K562 (cell line): Measurements from ENCODE around the gene DDIT3. TPM values are rescaled to one million over a fixed set of nuclear protein-coding genes. Genes with fewer than 3 reads are reported as not detected.

ENCODE experiments used
- ATAC-seq: fragments of 200-7000 bp; cut with Tn5 transposase; 3 replicates; pipeline ENCODE4 v1.9.1; 2020; ENCODE audit warnings: moderate library complexity
- BruUV-seq: library from RNA; stranded (reverse); fragments of 400-500 nt; replicated peaks from 2 replicates; lab custom pipeline; 2021; lab: Mats Ljungman, UMichigan
- CTCF ChIA-PET: fragments of 300-600 bp; formaldehyde crosslinking; extraction: SDS; loops from one replicate; lab custom pipeline; 2021; ENCODE audit warnings: low intra/inter-chr PET ratio; lab: Yijun Ruan, JAX
- POLR2A ChIA-PET: fragments of 300-600, 350-650 bp; sonication (Branson Sonifier 250); formaldehyde crosslinking; extraction: SDS; loops from one replicate; lab custom pipeline; 2021; ENCODE audit warnings: antibody characterized with exemption, inconsistent platforms; lab: Yijun Ruan, JAX
- DNase-seq, 4 experiments: peaks; one replicate each; pipeline versions ENCODE4 v3.0.0 to v3.0.0-alpha.2; 2011 to 2018; ENCODE audit warnings: low spot score in 3 of 4, mixed read lengths in 3 of 4; ENCODE audit errors: extremely low read depth in 1 of 4
- FAIRE-seq: peaks from 2 replicates; lab custom pipeline; 2011; peaks lifted over from hg19 to GRCh38; lab: Jason Lieb, UNC
- H2AFZ ChIP-seq: 2 replicates; pipeline ENCODE4 v1.6.0; 2011; ENCODE audit warnings: low read depth, low read length, control low read depth, inconsistent platforms
- H3K27ac ChIP-seq: fragments of 200-600 bp; 3 replicates; pipeline ENCODE4 v1.8.0; 2011; ENCODE audit warnings: low read depth, mild to moderate bottlenecking, control low read depth, inconsistent platforms, low read length, moderate library complexity, mixed read lengths; ENCODE audit errors: extremely low read depth
- H3K27me3 ChIP-seq, 2 experiments: fragments of 300-600 bp in 1 of 2; 2 replicates in 1 of 2; 3 replicates in 1 of 2; pipeline versions ENCODE4 v1.6.0 to v1.8.0; 2011; ENCODE audit warnings: inconsistent platforms in 2 of 2, low read length in 2 of 2, mild to moderate bottlenecking in 1 of 2, mixed read lengths in 1 of 2, moderate library complexity in 1 of 2; ENCODE audit not compliant: control insufficient read depth in 2 of 2, insufficient read depth in 2 of 2
- H3K36me3 ChIP-seq: fragments of 300-600 bp; 3 replicates; pipeline ENCODE4 v1.8.0; 2011; ENCODE audit warnings: mild to moderate bottlenecking, low read length, inconsistent platforms; ENCODE audit not compliant: control insufficient read depth, insufficient read depth
- H3K4me1 ChIP-seq, 2 experiments: fragments of 200-600 bp in 1 of 2; replicated peaks in 1 of 2; 2 replicates in 1 of 2; 3 replicates in 1 of 2; pipeline versions ENCODE4 v1.5.1 to v1.8.0; 2011; ENCODE audit warnings: inconsistent platforms in 2 of 2, low read length in 2 of 2, mild to moderate bottlenecking in 1 of 2, mixed read lengths in 1 of 2, moderate library complexity in 1 of 2; ENCODE audit not compliant: control insufficient read depth in 2 of 2, insufficient read depth in 2 of 2
- H3K4me2 ChIP-seq: 2 replicates; pipeline ENCODE4 v1.6.1; 2011; ENCODE audit warnings: low read length, control low read depth, inconsistent platforms, mixed read lengths; ENCODE audit not compliant: insufficient read depth
- H3K4me3 ChIP-seq: fragments of 200-600 bp; sonication (generic), shearing (Covaris generic); 2 replicates; pipeline ENCODE4 v1.5.1; 2016; ENCODE audit warnings: control low read depth, inconsistent platforms
- H3K79me2 ChIP-seq: fragments of 200-600 bp; 3 replicates; pipeline ENCODE4 v1.8.0; 2011; ENCODE audit warnings: low read length, inconsistent platforms; ENCODE audit not compliant: control insufficient read depth, insufficient read depth
- H3K9ac ChIP-seq, 2 experiments: 2 replicates each; pipeline versions ENCODE4 v1.6.0 to v1.6.1; 2011; ENCODE audit warnings: low read depth in 2 of 2, low read length in 2 of 2, control low read depth in 1 of 2, inconsistent platforms in 1 of 2, mild to moderate bottlenecking in 1 of 2, mixed read lengths in 1 of 2; ENCODE audit not compliant: insufficient read depth in 1 of 2
- H3K9me1 ChIP-seq: one replicate; pipeline ENCODE4 v1.6.0; 2011; ENCODE audit warnings: inconsistent platforms, mild to moderate bottlenecking, low read length, moderate library complexity; ENCODE audit not compliant: control insufficient read depth, insufficient read depth
- H3K9me3 ChIP-seq: replicated peaks from 2 replicates; pipeline ENCODE4 v1.5.1; 2011; ENCODE audit warnings: low read depth, low read length, inconsistent platforms; ENCODE audit not compliant: control insufficient read depth, insufficient read depth
- H4K20me1 ChIP-seq: replicated peaks from 2 replicates; pipeline ENCODE4 v1.6.1; 2011; ENCODE audit warnings: low read length, inconsistent platforms, mixed read lengths; ENCODE audit not compliant: control insufficient read depth, insufficient read depth
- ARID2 ChIP-seq: fragments of 450-650 bp; IDR thresholded peaks from 2 replicates; pipeline ENCODE4 v1.6.1; 2017; ENCODE audit warnings: antibody characterized with exemption, mild to moderate bottlenecking
- BRCA1 ChIP-seq, 2 experiments: fragments of 450-650 bp in 1 of 2; sonication (generic) in 1 of 2; formaldehyde crosslinking in 1 of 2; IDR thresholded peaks; 2 replicates each; pipeline versions ENCODE4 v1.5.0 to v1.6.1; 2017 to 2020; ENCODE audit warnings: mild to moderate bottlenecking in 1 of 2, missing genetic modification reagents in 1 of 2
- CBX5 ChIP-seq: IDR thresholded peaks from 2 replicates; pipeline ENCODE4 v1.6.1; 2014; ENCODE audit warnings: low read depth, borderline replicate concordance
- CREB3L1 ChIP-seq: fragments of 450-650 bp; IDR thresholded peaks from 2 replicates; pipeline ENCODE4 v1.6.1; 2014; ENCODE audit warnings: low read depth, mild to moderate bottlenecking, moderate library complexity, borderline replicate concordance
- ETV5 ChIP-seq: sonication (generic); formaldehyde crosslinking; IDR thresholded peaks from 2 replicates; pipeline ENCODE4 v1.4.0; 2020; ENCODE audit warnings: low read depth, mild to moderate bottlenecking, missing genetic modification reagents
- ETV6 ChIP-seq, 3 experiments: fragments of 150-350 bp in 1 of 3; sonication (generic) in 1 of 3; formaldehyde crosslinking in 1 of 3; IDR thresholded peaks; 2 replicates each; pipeline versions ENCODE4 v1.6.1 to v1.8.0; 2014 to 2022; ENCODE audit warnings: borderline replicate concordance in 2 of 3, low read depth in 2 of 3, antibody characterized with exemption in 1 of 3, low read length in 1 of 3, mild to moderate bottlenecking in 1 of 3, missing genetic modification reagents in 1 of 3
- GABPB1 ChIP-seq: sonication (generic); formaldehyde crosslinking; IDR thresholded peaks from 2 replicates; pipeline ENCODE4 v1.8.0; 2022; ENCODE audit warnings: mild to moderate bottlenecking, missing genetic modification reagents
- HDAC1 ChIP-seq, 2 experiments: fragments of 450-650 bp; IDR thresholded peaks; 2 replicates each; pipeline ENCODE4 v1.6.1; 2016 to 2017; ENCODE audit warnings: inconsistent platforms in 1 of 2, mild to moderate bottlenecking in 1 of 2, moderate library complexity in 1 of 2
- HMBOX1 ChIP-seq: sonication (generic); IDR thresholded peaks from 2 replicates; pipeline ENCODE4 v1.6.1; 2016
- HMG20B ChIP-seq: fragments of 250-450 bp; sonication (Bioruptor Pico); IDR thresholded peaks from 2 replicates; pipeline ENCODE4 v1.5.0; 2021; ENCODE audit warnings: mild to moderate bottlenecking
- JUN ChIP-seq, 2 experiments: sonication (generic) in 1 of 2; formaldehyde crosslinking in 1 of 2; IDR thresholded peaks; 2 replicates each; pipeline versions ENCODE4 v1.6.1 to v1.8.0; 2012 to 2022; ENCODE audit warnings: borderline replicate concordance in 2 of 2, mild to moderate bottlenecking in 2 of 2, improper control_type of control experiment in 1 of 2, low read depth in 1 of 2, low read length in 1 of 2, missing genetic modification reagents in 1 of 2
- NFRKB ChIP-seq: fragments of 450-650 bp; IDR thresholded peaks from 2 replicates; pipeline ENCODE4 v1.6.1; 2016; ENCODE audit warnings: low read depth
- SMAD1 ChIP-seq: fragments of 150-350 bp; IDR thresholded peaks from 2 replicates; pipeline ENCODE4 v1.6.1; 2014; ENCODE audit warnings: low read length, low read depth; ENCODE audit not compliant: partially characterized antibody
- ZNF639 ChIP-seq, 2 experiments: fragments of 200-800 bp in 1 of 2; sonication (Bioruptor generic) in 1 of 2; sonication (generic) in 1 of 2; formaldehyde crosslinking in 1 of 2; IDR thresholded peaks in 1 of 2; conservative IDR thresholded peaks in 1 of 2; 2 replicates each; pipeline versions ENCODE4 v1.5.0 to v1.6.1; 2016 to 2020; ENCODE audit warnings: missing compliant biosample characterization in 1 of 2, missing genetic modification characterization in 1 of 2, missing genetic modification reagents in 1 of 2
- ZNF830 ChIP-seq: fragments of 250-450 bp; sonication (Bioruptor Pico); IDR thresholded peaks from 2 replicates; pipeline ENCODE4 v1.5.0; 2021; ENCODE audit warnings: mild to moderate bottlenecking
- WGBS: fragments of 100-300 bp; shearing (Covaris generic); methylation state at CpG from one replicate; pipeline ENCODE4 v1.1.6; 2016; ENCODE audit warnings: low coverage, mixed read lengths; ENCODE audit not compliant: insufficient coverage; ENCODE audit errors: missing lambda C conversion rate; 5-methylcytosine and 5-hydroxymethylcytosine counted together
- in situ Hi-C: fragments of 300-500 bp; cut with MboI; formaldehyde crosslinking; loops from 4 replicates; pipeline ENCODE4 v1.15.0; 2018; ENCODE audit warnings: inconsistent platforms, mixed read lengths
- intact Hi-C: fragments of 100-400 bp; cut with micrococcal nuclease; formaldehyde crosslinking; loops from 2 replicates; pipeline ENCODE4 v1.14.2; 2022
- polyA plus RNA-seq, 8 experiments: library from polyadenylated mRNA; depleted of rRNA in 4 of 8; stranded (reverse) in 5 of 8; unstranded in 3 of 8; fragments of >200 nt; fragmentation: Nextera tagmentation in 2 of 8; fragmentation: Illumina TruSeq in 1 of 8; extraction: Ambion mirVana in 2 of 8; extraction: Trizol in 1 of 8; gene quantifications; 2 replicates each; pipeline versions ENCODE4 v1.2.1 to v1.2.3, GENCODE V29; 2011 to 2014; ENCODE audit warnings: inconsistent platforms in 1 of 8, missing spikeins in 1 of 8
- total RNA-seq, 7 experiments: library from RNA; depleted of rRNA in 6 of 7; stranded (reverse); fragments of >200 nt in 6 of 7; fragmentation: Illumina TruSeq in 2 of 7; extraction: Trizol in 2 of 7; gene quantifications; 2 replicates each; pipeline versions ENCODE4 v1.2.1 to v1.2.3, GENCODE V29; 2011 to 2021; ENCODE audit warnings: low replicate concordance in 1 of 7

DDIT3 gene
- total and polyA plus RNA-seq, 9 of the 15 experiments (the other 6 are each of a cell fraction or from before 2014, with no cell fraction given): 59.1 to 272 (median 89.9) TPM

GRCh38 chr12:57546438-57547287 is 26.3 kb upstream of the DDIT3 start, which contains the start of gene DCTN2:
TSS of gene DCTN2 (minus strand) at chr12:57547192. CDS start at chr12:57547063, 129 bp downstream.
- FAIRE-seq (peak; percentile 97), ATAC-seq (peak; percentile 87), DNase-seq (peak; percentile 93 to 98 (median 95))
- Histone ChIP-seq H3K4me3 (peak within 1 kb of the TSS; percentile 93), H4K20me1 (no peaks in the 10 kb centered on the region), H3K9me1 (no peaks in the 10 kb centered on the region), H2AFZ (peak within 1 kb of the TSS; percentile 85), H3K27me3 (no peaks in the 10 kb centered on the region), H3K27ac (peak within 1 kb of the TSS; percentile 84), H3K36me3 (peaks cover 40% of the 10 kb centered on the region), H3K9me3 (no peaks in the 10 kb centered on the region), H3K4me1 (peaks cover 37 to 49% of the 10 kb centered on the region in 2 experiments), H3K9ac (peak within 1 kb of the TSS; percentile 94 to 98), H3K79me2 (peaks cover 56% of the 10 kb centered on the region), H3K4me2 (peak within 1 kb of the TSS; percentile 97)
- ChIA-PET CTCF (no interaction called here), POLR2A (interaction anchor here (0.6 to 4.4 kb wide), 22 partner anchors 8 to 1637 kb away, joined by 3 to 53 read pairs (median 4); partner anchors contain the start of gene DDIT3)
- no TSS peak for BruUV-seq
- intact Hi-C loops (loop anchor here (1.0 kb wide), 1 partner anchor 24 kb away; the partner anchor contains the start of gene MBD6), in situ Hi-C loops (no loop called here)
- WGBS: 2% methylated on average over 47 of the region's 56 CpGs
- TF ChIP-seq GABPB1 (peak; percentile 49; the same call in 1 of the 2 replicates), ETV5 (0 out of 2 replicates have a peak, but pooled peaks have one; percentile 49), NFRKB (peak; percentile 42; the same call in 1 of the 2 replicates), SMAD1 (peak; percentile 15), HDAC1 (IDR thresholded peaks at IDR 0.05) (no peak), JUN (IDR thresholded peaks at IDR 0.05; ENCODE audit: borderline replicate concordance, low read depth, low read length) (no peak), JUN (CRISPR knock-in tag; IDR thresholded peaks at IDR 0.05; ENCODE audit: borderline replicate concordance) (peak; percentile 21; the same call in 1 of the 2 replicates), ETV6 (IDR thresholded peaks at IDR 0.05; ENCODE audit: borderline replicate concordance in 1 of 2, low read depth in 2 of 2, low read length in 1 of 2) (no peak), ETV6 (CRISPR knock-in tag; IDR thresholded peaks at IDR 0.05; ENCODE audit: borderline replicate concordance) (0 out of 2 replicates have a peak, but pooled peaks have one; percentile 33), ZNF830 (CRISPR knock-in tag) (no peak), ZNF639 (CRISPR knock-in tag; conservative IDR thresholded peaks at IDR 0.05 in 1 of 2, IDR thresholded peaks at IDR 0.05 in 1 of 2) (0 out of 4 replicates have a peak, but pooled peaks of 1 of the 2 experiments have one; percentile 15), ARID2 (no peak), CREB3L1 (peak; percentile 94), BRCA1 (IDR thresholded peaks at IDR 0.05) (no peak), BRCA1 (CRISPR knock-in tag; IDR thresholded peaks at IDR 0.05) (0 out of 2 replicates have a peak, but pooled peaks have one; percentile 38), HMBOX1 (peak; percentile 58; the same call in 1 of the 2 replicates), HMG20B (CRISPR knock-in tag) (no peak), CBX5 (no peak)
